Measurements from ENCODE around the gene PDE7B.

Gene PDE7B

DNA sequence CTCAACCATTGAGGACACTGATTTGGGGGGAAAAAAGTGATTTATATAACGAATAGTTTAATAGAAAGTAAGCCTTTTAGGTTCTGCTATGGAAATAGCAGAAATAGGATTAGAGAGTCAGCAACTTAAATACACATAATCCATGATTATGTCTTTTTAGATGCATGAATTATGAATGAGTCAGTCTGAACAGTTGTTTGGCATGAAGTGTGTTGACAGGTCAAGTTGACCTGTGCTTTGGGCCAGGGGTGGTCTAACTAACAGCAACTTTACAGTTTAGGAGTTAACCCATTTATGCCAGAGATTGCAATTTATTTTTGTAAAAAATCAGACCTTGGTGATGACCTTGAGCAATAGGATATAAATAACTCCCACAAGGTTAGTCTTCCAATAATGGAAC lies 207.4 kb downstream of the PDE7B start:
- no peak overlapping the region for H3K4me3 ChIP-seq (ENCODE audit: low read depth, low read length)
- TF ChIP-seq, protein P1, sequence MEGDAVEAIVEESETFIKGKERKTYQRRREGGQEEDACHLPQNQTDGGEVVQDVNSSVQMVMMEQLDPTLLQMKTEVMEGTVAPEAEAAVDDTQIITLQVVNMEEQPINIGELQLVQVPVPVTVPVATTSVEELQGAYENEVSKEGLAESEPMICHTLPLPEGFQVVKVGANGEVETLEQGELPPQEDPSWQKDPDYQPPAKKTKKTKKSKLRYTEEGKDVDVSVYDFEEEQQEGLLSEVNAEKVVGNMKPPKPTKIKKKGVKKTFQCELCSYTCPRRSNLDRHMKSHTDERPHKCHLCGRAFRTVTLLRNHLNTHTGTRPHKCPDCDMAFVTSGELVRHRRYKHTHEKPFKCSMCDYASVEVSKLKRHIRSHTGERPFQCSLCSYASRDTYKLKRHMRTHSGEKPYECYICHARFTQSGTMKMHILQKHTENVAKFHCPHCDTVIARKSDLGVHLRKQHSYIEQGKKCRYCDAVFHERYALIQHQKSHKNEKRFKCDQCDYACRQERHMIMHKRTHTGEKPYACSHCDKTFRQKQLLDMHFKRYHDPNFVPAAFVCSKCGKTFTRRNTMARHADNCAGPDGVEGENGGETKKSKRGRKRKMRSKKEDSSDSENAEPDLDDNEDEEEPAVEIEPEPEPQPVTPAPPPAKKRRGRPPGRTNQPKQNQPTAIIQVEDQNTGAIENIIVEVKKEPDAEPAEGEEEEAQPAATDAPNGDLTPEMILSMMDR (IDR thresholded peaks at IDR 0.05; ENCODE audit: borderline replicate concordance, insufficient read depth, low read depth, low read length), result no peak

DNA sequence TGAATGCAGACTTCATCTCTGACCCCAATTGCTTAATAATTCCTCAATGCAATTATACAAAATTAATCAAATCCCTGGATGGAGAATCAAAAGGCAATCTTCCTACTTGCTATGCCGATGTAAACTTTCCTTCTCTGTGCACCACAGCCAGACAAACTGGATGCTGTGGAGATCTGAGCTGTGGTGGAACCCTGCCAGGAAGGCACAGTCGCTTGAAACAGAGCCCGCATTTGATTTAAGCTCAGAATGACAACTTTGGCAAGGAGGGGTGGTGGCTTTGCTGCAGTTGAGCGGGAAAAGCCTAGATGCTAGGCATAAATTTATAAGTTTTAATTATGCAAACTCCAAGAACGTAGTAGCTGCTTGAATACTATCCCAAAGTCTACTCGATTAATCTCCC lies 207.8 kb downstream of the PDE7B start:
- H3K4me3 ChIP-seq (ENCODE audit: low read depth, low read length), result no peak overlapping the region
- TF ChIP-seq, protein P1 (IDR thresholded peaks at IDR 0.05; ENCODE audit: borderline replicate concordance, insufficient read depth, low read depth, low read length), result no peak

DNA sequence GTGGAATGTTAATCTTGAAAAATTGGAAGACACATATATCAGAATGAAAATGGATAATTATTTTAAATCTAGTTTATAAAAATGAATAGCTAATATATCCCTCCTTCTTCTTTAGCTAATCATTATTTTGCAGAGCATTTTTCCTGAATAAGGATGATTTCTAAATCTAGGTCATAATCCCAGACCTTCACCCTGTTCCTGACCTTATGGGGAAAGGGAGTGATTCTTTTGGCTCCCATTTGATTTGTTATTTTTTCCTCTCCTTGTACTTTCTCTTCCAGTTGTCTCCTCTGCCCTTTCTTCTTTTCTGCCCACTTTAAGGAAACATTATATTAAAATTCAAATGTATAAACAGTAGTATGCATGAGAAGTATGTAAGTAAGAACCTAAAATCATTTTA lies 208.6 kb downstream of the PDE7B start:
- H3K4me3 ChIP-seq (ENCODE audit: low read depth, low read length), result no peak overlapping the region
- TF ChIP-seq, protein P1 (IDR thresholded peaks at IDR 0.05; ENCODE audit: borderline replicate concordance, insufficient read depth, low read depth, low read length), result no peak

DNA sequence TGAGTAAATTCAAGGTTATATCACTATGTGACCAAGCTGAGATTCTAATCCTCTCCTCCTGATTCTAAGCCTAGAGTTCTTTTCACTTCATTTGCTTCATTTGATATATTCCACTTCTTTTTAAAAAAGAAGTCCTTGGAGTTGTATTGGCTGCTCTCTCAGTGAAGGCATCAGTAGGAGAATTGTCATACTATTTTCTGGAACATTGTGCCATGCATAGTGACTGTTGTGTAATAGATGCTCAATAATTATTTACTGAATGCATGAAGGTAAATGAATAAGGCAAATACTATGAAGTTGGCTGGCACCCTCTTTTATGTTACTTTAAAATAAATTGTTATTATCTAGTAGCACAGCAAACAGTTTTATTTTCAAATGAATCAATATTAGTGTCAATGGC lies 209.3 kb downstream of the PDE7B start:
- TF ChIP-seq, protein P1 (IDR thresholded peaks at IDR 0.05; ENCODE audit: borderline replicate concordance, insufficient read depth, low read depth, low read length), result no peak
- no peak overlapping the region for H3K4me3 ChIP-seq (ENCODE audit: low read depth, low read length)

DNA sequence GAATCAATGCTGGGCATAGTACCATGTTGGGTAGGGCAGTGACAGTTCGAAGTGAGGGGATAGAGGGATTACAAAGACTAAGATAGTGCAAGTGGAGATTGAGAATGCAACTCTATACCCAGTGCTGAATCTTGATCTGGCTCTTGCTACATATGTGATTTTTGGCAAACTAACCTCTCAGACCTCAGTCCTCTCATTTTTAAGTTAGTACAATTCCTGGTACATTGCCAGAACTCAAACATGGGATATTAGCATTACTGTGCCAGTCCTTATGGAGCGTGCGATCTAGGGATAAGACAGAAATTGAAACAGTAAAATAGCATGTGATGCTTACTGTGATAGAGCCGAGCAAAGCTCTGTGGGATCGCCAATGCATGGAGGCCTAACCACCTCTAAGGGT lies 210.2 kb downstream of the PDE7B start:
- H3K4me3 ChIP-seq (ENCODE audit: low read depth, low read length), result no peak overlapping the region
- TF ChIP-seq, protein P1 (IDR thresholded peaks at IDR 0.05; ENCODE audit: borderline replicate concordance, insufficient read depth, low read depth, low read length), result no peak

DNA sequence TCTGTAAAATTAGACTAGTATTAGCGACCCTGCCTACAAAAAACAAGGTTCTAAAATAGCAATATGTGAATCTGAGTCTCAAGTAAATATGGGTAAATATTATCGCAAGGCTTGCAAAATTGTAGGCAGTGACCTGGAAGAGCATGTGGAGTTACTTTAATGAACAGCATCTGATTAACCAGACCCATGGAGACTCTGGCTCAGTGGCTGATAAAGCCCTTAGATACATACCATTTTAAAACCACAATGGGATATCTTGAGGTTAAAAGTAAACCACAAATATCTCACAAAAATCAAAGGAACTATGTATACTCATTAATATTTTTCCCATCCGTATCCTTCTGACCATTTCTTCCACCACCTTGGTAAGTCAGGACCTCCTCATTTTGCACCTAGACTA lies 211.6 kb downstream of the PDE7B start:
- no peak overlapping the region for H3K4me3 ChIP-seq (ENCODE audit: low read depth, low read length)
- TF ChIP-seq, protein P1 (IDR thresholded peaks at IDR 0.05; ENCODE audit: borderline replicate concordance, insufficient read depth, low read depth, low read length), result no peak

DNA sequence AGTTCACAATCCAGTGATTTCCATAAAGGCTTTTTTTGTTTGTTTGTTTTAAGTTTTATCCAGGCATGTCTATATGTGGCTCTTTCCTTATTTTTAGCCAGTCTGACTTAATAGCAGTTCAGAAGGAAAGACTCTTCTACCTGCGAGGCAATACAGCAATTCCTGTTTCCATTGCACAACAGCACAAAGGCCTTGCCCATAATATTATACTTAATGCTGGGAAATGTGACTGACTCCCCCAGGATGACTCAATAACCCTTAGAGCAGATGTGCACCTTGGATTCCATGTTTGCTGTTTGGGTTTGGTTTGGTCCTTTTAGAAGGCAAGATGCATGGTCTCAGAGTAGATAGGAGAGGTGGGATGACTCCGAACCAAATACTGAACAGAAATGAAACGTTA lies 214.5 kb downstream of the PDE7B start:
- TF ChIP-seq, protein P1 (IDR thresholded peaks at IDR 0.05; ENCODE audit: borderline replicate concordance, insufficient read depth, low read depth, low read length), result no peak
- no peak overlapping the region for H3K4me3 ChIP-seq (ENCODE audit: low read depth, low read length)

Measured in GM12875 (cell line).